B cell (primary cell): Measurements from ENCODE around the gene GSX1. TPM values are rescaled to one million over a fixed set of nuclear protein-coding genes. Genes with fewer than 3 reads are reported as not detected.
"Not testable (repeated sequence)": the region's sequence is repeated elsewhere in the genome, so short reads cannot be mapped to it uniquely, and the experiment has no call there.

ENCODE experiments used
- ATAC-seq: fragments of 200-7000 bp; cut with Tn5 transposase; one replicate; pipeline ENCODE4 v1.10.0; 2021; ENCODE audit warnings: low read depth, mild to moderate bottlenecking, moderate number of reproducible peaks, moderate library complexity
- CTCF ChIA-PET: fragments of 350-600 bp; sonication (Branson Sonifier 250); formaldehyde crosslinking; loops from one replicate; lab custom pipeline; 2021; ENCODE audit warnings: antibody characterized with exemption, inconsistent platforms; lab: Charles Lee
- POLR2A ChIA-PET: fragments of 350-600 bp; sonication (Branson Sonifier 250); formaldehyde crosslinking; loops from one replicate; lab custom pipeline; 2021; ENCODE audit warnings: antibody characterized with exemption; lab: Charles Lee
- DNase-seq: peaks from one replicate; pipeline ENCODE4 v3.0.0; 2013
- H2AFZ ChIP-seq: 2 replicates; pipeline ENCODE4 v1.6.1; 2012; ENCODE audit warnings: mild to moderate bottlenecking, low read depth, low read length; ENCODE audit not compliant: insufficient read depth, poor library complexity, severe bottlenecking
- H3K27ac ChIP-seq, 2 donors: 1 replicate in 1 of 2; 2 replicates in 1 of 2; pipeline ENCODE4 v1.5.1; 2012 to 2013; ENCODE audit warnings: low read length in 2 of 2, mild to moderate bottlenecking in 2 of 2, moderate library complexity in 1 of 2
- H3K27me3 ChIP-seq, 4 experiments: fragments of 200-600 bp in 1 of 4; sonication (generic) in 1 of 4; replicated peaks in 1 of 4; 1 replicate in 2 of 4; 2 replicates in 2 of 4; pipeline versions ENCODE4 v1.6.1 to v1.7.0; 2013 to 2016; ENCODE audit warnings: low read length in 3 of 4, mild to moderate bottlenecking in 2 of 4, mixed read lengths in 1 of 4, moderate library complexity in 1 of 4; ENCODE audit not compliant: insufficient read depth in 4 of 4, control insufficient read depth in 3 of 4; ENCODE audit errors: control extremely low read depth in 1 of 4
- H3K36me3 ChIP-seq, 2 experiments: replicated peaks in 1 of 2; 1 replicate in 1 of 2; 2 replicates in 1 of 2; pipeline versions ENCODE4 v1.6.1 to v1.7.1; 2013; ENCODE audit warnings: low read length in 1 of 2; ENCODE audit not compliant: insufficient read depth in 2 of 2, control insufficient read depth in 1 of 2; ENCODE audit errors: control extremely low read depth in 1 of 2, extremely low read depth in 1 of 2
- H3K4me1 ChIP-seq, 2 donors: fragments of 200-600 bp in 1 of 2; sonication (generic) in 1 of 2; 1 replicate in 1 of 2; 2 replicates in 1 of 2; pipeline versions ENCODE4 v1.5.1 to v1.6.1; 2013 to 2017; ENCODE audit warnings: low read length in 2 of 2; ENCODE audit not compliant: control insufficient read depth in 2 of 2, insufficient read depth in 2 of 2
- H3K4me2 ChIP-seq: replicated peaks from 2 replicates; pipeline ENCODE3; 2012; ENCODE audit warnings: mild to moderate bottlenecking, low read depth, low read length; ENCODE audit not compliant: poor library complexity, severe bottlenecking
- H3K4me3 ChIP-seq, 5 experiments: fragments of 200-600 bp in 1 of 5; sonication (generic) in 1 of 5; 1 replicate in 3 of 5; 2 replicates in 2 of 5; pipeline versions ENCODE4 v1.5.1 to v1.7.0; 2011 to 2016; ENCODE audit warnings: low read length in 4 of 5, mild to moderate bottlenecking in 4 of 5, low read depth in 2 of 5, control low read depth in 1 of 5, moderate library complexity in 1 of 5; ENCODE audit not compliant: insufficient read depth in 1 of 5; ENCODE audit errors: control extremely low read depth in 1 of 5, extremely low read depth in 1 of 5
- H3K79me2 ChIP-seq: fragments of 200-600 bp; sonication (generic); one replicate; pipeline ENCODE4 v1.6.0; 2016; ENCODE audit warnings: low read length; ENCODE audit not compliant: control insufficient read depth, insufficient read depth
- H3K9ac ChIP-seq: fragments of 200-600 bp; sonication (generic); 2 replicates; pipeline ENCODE4 v1.6.1; 2017; ENCODE audit warnings: mild to moderate bottlenecking, low read length, moderate library complexity
- H3K9me3 ChIP-seq, 3 donors: one replicate each; pipeline versions ENCODE4 v1.6.1 to v1.7.1; 2013; ENCODE audit warnings: low read length in 2 of 3; ENCODE audit not compliant: control insufficient read depth in 2 of 3, insufficient read depth in 1 of 3; ENCODE audit errors: control extremely low read depth in 1 of 3
- H4K20me1 ChIP-seq: 2 replicates; pipeline ENCODE4 v1.6.0; 2012; ENCODE audit warnings: mild to moderate bottlenecking, low read length; ENCODE audit not compliant: insufficient read depth, control insufficient read depth, poor library complexity, severe bottlenecking
- H3K27ac Mint-ChIP-seq: one replicate; pipeline ENCODE4 v1.8.0; 2021; ENCODE audit warnings: mixed read lengths
- H3K27me3 Mint-ChIP-seq: one replicate; pipeline ENCODE4 v1.8.0; 2021; ENCODE audit warnings: mixed read lengths
- H3K4me1 Mint-ChIP-seq: one replicate; pipeline ENCODE4 v1.8.0; 2021; ENCODE audit warnings: mixed read lengths
- H3K4me3 Mint-ChIP-seq: one replicate; pipeline ENCODE4 v1.8.0; 2021; ENCODE audit warnings: mixed read lengths
- H3K9me3 Mint-ChIP-seq: one replicate; pipeline ENCODE4 v1.8.0; 2022; ENCODE audit warnings: mixed read lengths; ENCODE audit not compliant: insufficient read depth
- EZH2 ChIP-seq: IDR thresholded peaks from 2 replicates; pipeline ENCODE4 v1.6.1; 2012; ENCODE audit warnings: borderline replicate concordance, low read depth, mild to moderate bottlenecking, moderate library complexity, low read length; ENCODE audit not compliant: insufficient read depth, poor library complexity, severe bottlenecking
- WGBS: methylation state at CpG from one replicate; pipeline ENCODE4 v1.1.5; 2013; ENCODE audit warnings: missing lambda C conversion rate; ENCODE audit not compliant: insufficient coverage; 5-methylcytosine and 5-hydroxymethylcytosine counted together
- intact Hi-C: fragments of 100-400 bp; cut with micrococcal nuclease; formaldehyde crosslinking; loops from one replicate; pipeline ENCODE4 v1.10.0; 2022
- polyA plus RNA-seq: library from polyadenylated mRNA; depleted of rRNA; stranded (reverse); fragments of >200 nt; gene quantifications from 2 replicates; pipeline ENCODE4 v1.2.3, GENCODE V29; 2012
- total RNA-seq, 2 donors: library from RNA; stranded (reverse); fragments of 120-200 nt in 1 of 2; gene quantifications; 1 replicate in 1 of 2; 2 replicates in 1 of 2; pipeline versions ENCODE4 v1.2.3 to v1.2.4, GENCODE V29; 2013 to 2022
- TF ChIP-seq, protein P1 (sequence below): fragments of 200-600 bp; IDR thresholded peaks from one replicate; pipeline ENCODE4 v1.8.0; 2022; ENCODE audit warnings: antibody characterized with exemption, mild to moderate bottlenecking

Gene GSX1
- total and polyA plus RNA-seq, 2 donors (not counting 1 experiment from before 2014, with no cell fraction given): not detected

DNA sequence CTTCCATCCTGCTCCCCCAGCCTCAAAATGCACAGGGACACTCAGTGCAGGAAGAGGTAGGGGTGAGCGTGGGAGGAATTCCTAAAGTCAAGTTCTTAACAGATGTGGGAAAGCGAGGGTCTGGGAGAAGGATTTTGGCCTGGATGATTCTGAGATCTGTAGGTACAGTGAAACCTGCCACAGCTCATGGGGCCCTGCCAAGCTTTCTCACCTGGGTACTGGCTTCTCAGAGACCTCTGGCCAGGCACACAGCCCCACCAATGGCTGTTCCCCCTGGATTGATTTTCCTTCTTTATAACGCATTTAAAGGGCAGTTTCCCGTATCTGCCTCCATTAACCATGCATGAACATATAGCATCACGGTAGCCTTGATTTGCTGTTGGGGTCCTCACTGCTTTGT lies 47.0 kb upstream of the GSX1 start:
- H3K79me2 ChIP-seq: no peaks in the 10 kb centered on the region
- Mint-ChIP-seq H3K9me3 (no peaks in the 10 kb centered on the region), H3K27me3 (peaks cover 40% of the 10 kb centered on the region), H3K4me1 (no peaks in the 10 kb centered on the region), H3K4me3 (no peak overlapping the region), H3K27ac (no peak overlapping the region)
- DNase-seq: no peak
- H3K27me3 ChIP-seq: peaks cover 0 to 8% (median 0%) of the 10 kb centered on the region in 4 experiments
- H2AFZ ChIP-seq: no peak overlapping the region
- 100% methylated on average over 2 of the region's 5 CpGs for WGBS
- CTCF ChIA-PET: interaction anchor here (0.6 to 1.4 kb wide), 3 partner anchors 82 to 579 kb away, joined by 3 to 4 read pairs (median 3); no protein-coding TSS in a partner anchor
- intact Hi-C loops: no loop called here
- H3K27ac ChIP-seq: no peak overlapping the region
- TF ChIP-seq, protein P1, sequence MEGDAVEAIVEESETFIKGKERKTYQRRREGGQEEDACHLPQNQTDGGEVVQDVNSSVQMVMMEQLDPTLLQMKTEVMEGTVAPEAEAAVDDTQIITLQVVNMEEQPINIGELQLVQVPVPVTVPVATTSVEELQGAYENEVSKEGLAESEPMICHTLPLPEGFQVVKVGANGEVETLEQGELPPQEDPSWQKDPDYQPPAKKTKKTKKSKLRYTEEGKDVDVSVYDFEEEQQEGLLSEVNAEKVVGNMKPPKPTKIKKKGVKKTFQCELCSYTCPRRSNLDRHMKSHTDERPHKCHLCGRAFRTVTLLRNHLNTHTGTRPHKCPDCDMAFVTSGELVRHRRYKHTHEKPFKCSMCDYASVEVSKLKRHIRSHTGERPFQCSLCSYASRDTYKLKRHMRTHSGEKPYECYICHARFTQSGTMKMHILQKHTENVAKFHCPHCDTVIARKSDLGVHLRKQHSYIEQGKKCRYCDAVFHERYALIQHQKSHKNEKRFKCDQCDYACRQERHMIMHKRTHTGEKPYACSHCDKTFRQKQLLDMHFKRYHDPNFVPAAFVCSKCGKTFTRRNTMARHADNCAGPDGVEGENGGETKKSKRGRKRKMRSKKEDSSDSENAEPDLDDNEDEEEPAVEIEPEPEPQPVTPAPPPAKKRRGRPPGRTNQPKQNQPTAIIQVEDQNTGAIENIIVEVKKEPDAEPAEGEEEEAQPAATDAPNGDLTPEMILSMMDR: no peak
- TF ChIP-seq EZH2: no peak
- H3K9me3 ChIP-seq: peaks cover 0 to 6% (median 0%) of the 10 kb centered on the region in 3 donors
- H4K20me1 ChIP-seq: no peaks in the 10 kb centered on the region
- no peak for ATAC-seq
- H3K4me3 ChIP-seq: no peak overlapping the region
- POLR2A ChIA-PET: no interaction called here
- no peak overlapping the region for H3K4me2 ChIP-seq
- no peaks in the 10 kb centered on the region for H3K36me3 ChIP-seq
- H3K4me1 ChIP-seq: no peaks in the 10 kb centered on the region
- no peak overlapping the region for H3K9ac ChIP-seq

DNA sequence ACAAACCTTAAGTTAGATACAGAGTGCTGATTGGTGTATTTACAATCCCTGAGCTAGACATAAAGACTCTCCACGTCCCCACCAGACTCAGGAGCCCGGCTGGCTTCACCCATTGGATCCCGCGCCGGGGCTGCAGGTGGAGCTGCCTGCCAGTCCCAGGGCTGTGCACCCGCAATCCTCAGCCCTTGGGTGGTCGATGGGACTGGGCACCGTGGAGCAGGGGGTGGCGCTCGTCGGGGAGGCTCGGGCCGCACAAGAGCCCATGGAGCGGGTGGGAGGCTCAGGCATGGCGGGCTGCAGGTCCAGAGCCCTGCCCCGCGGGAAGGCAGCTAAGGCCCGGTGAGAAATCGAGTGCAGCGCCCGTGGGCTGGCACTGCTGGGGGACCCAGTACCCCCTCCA lies 44.1 kb upstream of the GSX1 start:
- H3K9me3 ChIP-seq, CTCF ChIA-PET, H4K20me1 ChIP-seq, POLR2A ChIA-PET, H3K9me3 Mint-ChIP-seq, H3K4me3 ChIP-seq, DNase-seq, H3K4me2 ChIP-seq, H3K27ac Mint-ChIP-seq, H3K27ac ChIP-seq, H3K27me3 ChIP-seq, H3K36me3 ChIP-seq, H3K79me2 ChIP-seq, H2AFZ ChIP-seq, ATAC-seq, intact Hi-C loops, H3K4me1 ChIP-seq, H3K4me1 Mint-ChIP-seq, H3K4me3 Mint-ChIP-seq, H3K9ac ChIP-seq: not testable (repeated sequence)
- H3K27me3 Mint-ChIP-seq: peaks cover 39% of the 10 kb centered on the region
- WGBS: 98% methylated on average over 21 of the region's 21 CpGs
